ENCODE results near the gene PLEKHM3. TPM values are rescaled to one million over a fixed set of nuclear protein-coding genes. Genes with fewer than 3 reads are reported as not detected.

Gene PLEKHM3
- total RNA-seq, 1 experiment from 2014 or later: 2.5 TPM

DNA sequence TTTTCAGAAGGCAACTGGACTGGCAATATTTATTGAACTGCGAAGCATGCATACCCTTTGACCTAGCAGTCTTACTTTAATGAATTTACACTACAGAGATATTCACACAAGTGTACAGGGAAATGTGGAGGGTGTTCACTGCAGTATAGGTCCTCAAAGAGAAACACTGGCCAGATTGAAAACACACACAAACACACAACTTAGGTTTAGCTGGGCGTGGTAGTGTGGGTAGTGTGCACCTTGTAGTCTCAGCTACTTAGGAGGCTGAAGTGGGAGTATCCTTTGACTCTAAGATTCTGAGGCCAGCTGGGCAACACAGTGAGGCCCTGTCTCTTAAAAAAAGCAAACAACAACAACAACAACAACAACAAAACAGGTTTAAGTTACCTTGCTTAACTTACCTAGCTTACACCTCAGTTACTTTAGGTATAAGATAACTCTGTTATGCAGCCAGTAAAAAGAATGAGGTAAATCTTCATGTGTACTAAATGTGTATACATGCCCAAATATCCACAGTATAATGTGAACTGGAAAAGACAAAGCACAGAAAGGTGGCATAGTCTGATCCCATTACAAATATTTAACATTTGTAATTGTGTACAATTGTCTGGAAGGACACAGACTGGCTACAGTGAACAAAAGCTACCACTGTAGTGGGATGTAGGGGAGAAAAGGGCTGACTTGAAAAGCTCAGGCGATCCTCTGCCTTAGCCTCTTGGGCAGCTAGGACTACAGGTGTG lies 149.7 kb downstream of the PLEKHM3 start:
- ATAC-seq: no peak

GRCh38 chr2:207873794-207874193 lies 151.5 kb downstream of the PLEKHM3 start:
- no peak overlapping the region for H3K4me3 ChIP-seq (ENCODE audit: low read depth in 2 of 2, low read length in 2 of 2)
- no peak overlapping the region for H3K27ac ChIP-seq (ENCODE audit: low read length)
- no peaks in the 10 kb centered on the region for H3K27me3 ChIP-seq (ENCODE audit: control insufficient read depth, insufficient read depth, low read length)
- no TSS peak for BruUV-seq (replicated peaks)
- H3K9me3 ChIP-seq (ENCODE audit: control insufficient read depth, insufficient read depth, low read depth, low read length): no peaks in the 10 kb centered on the region
- ChIA-PET POLR2A (no interaction called here), CTCF (no interaction called here)
- DNase-seq (ENCODE audit: low read depth, low spot score) (no peak), ATAC-seq (no peak)
- TF ChIP-seq, protein P1, sequence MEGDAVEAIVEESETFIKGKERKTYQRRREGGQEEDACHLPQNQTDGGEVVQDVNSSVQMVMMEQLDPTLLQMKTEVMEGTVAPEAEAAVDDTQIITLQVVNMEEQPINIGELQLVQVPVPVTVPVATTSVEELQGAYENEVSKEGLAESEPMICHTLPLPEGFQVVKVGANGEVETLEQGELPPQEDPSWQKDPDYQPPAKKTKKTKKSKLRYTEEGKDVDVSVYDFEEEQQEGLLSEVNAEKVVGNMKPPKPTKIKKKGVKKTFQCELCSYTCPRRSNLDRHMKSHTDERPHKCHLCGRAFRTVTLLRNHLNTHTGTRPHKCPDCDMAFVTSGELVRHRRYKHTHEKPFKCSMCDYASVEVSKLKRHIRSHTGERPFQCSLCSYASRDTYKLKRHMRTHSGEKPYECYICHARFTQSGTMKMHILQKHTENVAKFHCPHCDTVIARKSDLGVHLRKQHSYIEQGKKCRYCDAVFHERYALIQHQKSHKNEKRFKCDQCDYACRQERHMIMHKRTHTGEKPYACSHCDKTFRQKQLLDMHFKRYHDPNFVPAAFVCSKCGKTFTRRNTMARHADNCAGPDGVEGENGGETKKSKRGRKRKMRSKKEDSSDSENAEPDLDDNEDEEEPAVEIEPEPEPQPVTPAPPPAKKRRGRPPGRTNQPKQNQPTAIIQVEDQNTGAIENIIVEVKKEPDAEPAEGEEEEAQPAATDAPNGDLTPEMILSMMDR (IDR thresholded peaks at IDR 0.05): no peak
- TF ChIP-seq TCF7L2 (IDR thresholded peaks at IDR 0.05; ENCODE audit: low read depth, low read length): no peak
- no peak for TF ChIP-seq POLR2AphosphoS5 (IDR thresholded peaks at IDR 0.05; ENCODE audit: low read depth, low read length)
- TF ChIP-seq SIN3A (IDR thresholded peaks at IDR 0.05; ENCODE audit: borderline replicate concordance, insufficient read depth, low read depth, low read length): no peak
- TF ChIP-seq REST (IDR thresholded peaks at IDR 0.05; ENCODE audit: insufficient read depth in 1 of 2, low read depth in 2 of 2, low read length in 1 of 2): no peak
- no peaks in the 10 kb centered on the region for H3K36me3 ChIP-seq (ENCODE audit: control insufficient read depth, insufficient read depth, low read length)
- in situ Hi-C loops (cut with HindIII; ENCODE audit: low pct_unique_long_range_greater_than_20kb, low sequenced_read_pairs): no loop called here
- intact Hi-C loops (cut with micrococcal nuclease; ENCODE audit: unreplicated experiment): no loop called here
- H3K4me1 ChIP-seq (ENCODE audit: control insufficient read depth, insufficient read depth, low read length): no peaks in the 10 kb centered on the region

More for the DNA sequence above, 149.7 kb downstream of the PLEKHM3 start:
- H3K27ac ChIP-seq (ENCODE audit: low read length): no peak overlapping the region
- no peak for DNase-seq (ENCODE audit: low read depth, low spot score)
- ChIA-PET POLR2A (no interaction called here), CTCF (interaction anchor here (0.7 kb wide), 1 partner anchor 41 kb away, joined by 3 read pairs; no protein-coding TSS in a partner anchor)
- in situ Hi-C loops (cut with HindIII; ENCODE audit: low pct_unique_long_range_greater_than_20kb, low sequenced_read_pairs): no loop called here
- H3K36me3 ChIP-seq (ENCODE audit: control insufficient read depth, insufficient read depth, low read length): no peaks in the 10 kb centered on the region
- TF ChIP-seq POLR2AphosphoS5 (IDR thresholded peaks at IDR 0.05; ENCODE audit: low read depth, low read length): no peak
- TF ChIP-seq SIN3A (IDR thresholded peaks at IDR 0.05; ENCODE audit: borderline replicate concordance, insufficient read depth, low read depth, low read length): no peak
- TF ChIP-seq, protein P1 (IDR thresholded peaks at IDR 0.05): no peak
- no peak for TF ChIP-seq REST (IDR thresholded peaks at IDR 0.05; ENCODE audit: insufficient read depth in 1 of 2, low read depth in 2 of 2, low read length in 1 of 2)
- TF ChIP-seq TCF7L2 (IDR thresholded peaks at IDR 0.05; ENCODE audit: low read depth, low read length): no peak
- H3K4me3 ChIP-seq (ENCODE audit: low read depth in 2 of 2, low read length in 2 of 2): no peak overlapping the region
- no peaks in the 10 kb centered on the region for H3K4me1 ChIP-seq (ENCODE audit: control insufficient read depth, insufficient read depth, low read length)
- intact Hi-C loops (cut with micrococcal nuclease; ENCODE audit: unreplicated experiment): no loop called here
- no TSS peak for BruUV-seq (replicated peaks)
- H3K27me3 ChIP-seq (ENCODE audit: control insufficient read depth, insufficient read depth, low read length): no peaks in the 10 kb centered on the region
- H3K9me3 ChIP-seq (ENCODE audit: control insufficient read depth, insufficient read depth, low read depth, low read length): no peaks in the 10 kb centered on the region

Data from Panc1 (cell line).